NCI-H2107 (cell line): ENCODE results near the gene FRMD3.
"Not testable (repeated sequence)": the region's sequence is repeated elsewhere in the genome, so short reads cannot be mapped to it uniquely, and the experiment has no call there.

Experiments
- DNase-seq: peaks from one replicate; lab custom pipeline; 2025; lab: John Stamatoyannopoulos, UW

The FRMD3 gene

GRCh38 chr9:83388346-83388745, 149.9 kb downstream of the FRMD3 start:
- no peak for DNase-seq

GRCh38 chr9:83387401-83388185, 150.6 kb downstream of the FRMD3 start:
- no peak for DNase-seq

GRCh38 chr9:83385317-83385716, 152.9 kb downstream of the FRMD3 start:
- no peak for DNase-seq

- DNase-seq = peak; percentile 48
These were observed 154.0 kb downstream of the FRMD3 start for GRCh38 chr9:83384214-83384613.

GRCh38 chr9:83383034-83383433, 155.2 kb downstream of the FRMD3 start:
- no peak for DNase-seq

GRCh38 chr9:83382421-83382820, 155.8 kb downstream of the FRMD3 start:
- DNase-seq = no peak

GRCh38 chr9:83379045-83379444, 159.2 kb downstream of the FRMD3 start:
- no peak for DNase-seq

- DNase-seq = no peak
These were observed 165.2 kb downstream of the FRMD3 start for GRCh38 chr9:83372957-83373356.

GRCh38 chr9:83367326-83367725, 170.9 kb downstream of the FRMD3 start:
- no peak for DNase-seq

- DNase-seq = no peak
These were observed 175.7 kb downstream of the FRMD3 start for GRCh38 chr9:83362341-83362995.

- no peak for DNase-seq
These were observed 179.2 kb downstream of the FRMD3 start for GRCh38 chr9:83359039-83359438.

- DNase-seq = not testable (repeated sequence)
These were observed 179.7 kb downstream of the FRMD3 start for GRCh38 chr9:83358493-83358892.

GRCh38 chr9:83355729-83356151, 182.5 kb downstream of the FRMD3 start:
- no peak for DNase-seq

GRCh38 chr9:83355024-83355444, 183.2 kb downstream of the FRMD3 start:
- DNase-seq = no peak

GRCh38 chr9:83349031-83349430, 189.2 kb downstream of the FRMD3 start:
- DNase-seq = no peak

GRCh38 chr9:83346655-83347420, 191.4 kb downstream of the FRMD3 start:
- no peak for DNase-seq

GRCh38 chr9:83343366-83343999, 194.7 kb downstream of the FRMD3 start:
- DNase-seq = no peak

- DNase-seq = no peak
These were observed 195.5 kb downstream of the FRMD3 start for GRCh38 chr9:83342731-83343130.

- DNase-seq = no peak
These were observed 196.2 kb downstream of the FRMD3 start for GRCh38 chr9:83342006-83342405.

- DNase-seq = no peak
These were observed 197.8 kb downstream of the FRMD3 start for GRCh38 chr9:83340451-83340850.

GRCh38 chr9:83339435-83339834, 198.8 kb downstream of the FRMD3 start:
- no peak for DNase-seq

- no peak for DNase-seq
These were observed 201.5 kb downstream of the FRMD3 start for GRCh38 chr9:83336706-83337105.
